Right lobe of liver (tissue), 6 donors: ENCODE results near the gene RERE. TPM values are rescaled to one million over a fixed set of nuclear protein-coding genes. Genes with fewer than 3 reads are reported as not detected.

Source experiments
- ATAC-seq, 4 donors: fragments of 200-7000 bp; cut with Tn5 transposase; one replicate each; pipeline ENCODE4 v1.9.1; 2020; ENCODE audit warnings: mild to moderate bottlenecking in 4 of 4, moderate library complexity in 4 of 4
- DNase-seq, 3 donors: peaks; one replicate each; pipeline ENCODE4 v3.0.0-alpha.2; 2020
- H3K27ac ChIP-seq, 3 donors: fragments of 200-600 bp; one replicate each; pipeline ENCODE4 v1.8.0; 2022
- H3K27me3 ChIP-seq, 2 donors: fragments of 200-600 bp; one replicate each; pipeline ENCODE4 v1.8.0; 2022
- H3K36me3 ChIP-seq, 4 donors: fragments of 200-600 bp; sonication (generic) in 1 of 4; one replicate each; pipeline versions ENCODE4 v1.5.1 to v1.8.0; 2017 to 2022; ENCODE audit warnings: control low read depth in 1 of 4
- H3K4me1 ChIP-seq, 4 donors: fragments of 200-600 bp; sonication (generic) in 1 of 4; one replicate each; pipeline versions ENCODE4 v1.5.1 to v1.8.0; 2017 to 2022; ENCODE audit warnings: control low read depth in 1 of 4
- H3K4me3 ChIP-seq, 3 donors: fragments of 200-600 bp; one replicate each; pipeline ENCODE4 v1.8.0; 2022
- H3K9me3 ChIP-seq, 4 donors: fragments of 200-600 bp; sonication (generic) in 1 of 4; one replicate each; pipeline versions ENCODE4 v1.5.1 to v1.8.0; 2017 to 2022; ENCODE audit warnings: control low read depth in 1 of 4
- POLR2A ChIP-seq: fragments of 450-650 bp; IDR thresholded peaks from one replicate; pipeline ENCODE4 v1.6.1; 2017; ENCODE audit warnings: antibody characterized with exemption, mild to moderate bottlenecking
- WGBS: methylation state at CpG from one replicate; pipeline ENCODE4 v1.1.6; 2018; ENCODE audit warnings: low coverage, low lambda C conversion rate; ENCODE audit not compliant: insufficient coverage; ENCODE audit errors: missing lambda C conversion rate; 5-methylcytosine and 5-hydroxymethylcytosine counted together
- intact Hi-C, 2 donors: fragments of 100-400 bp; cut with DNase I; formaldehyde crosslinking; loops; one replicate each; pipeline versions ENCODE4 v1.11.2 to v1.14.1; 2022
- total RNA-seq, 6 experiments: library from RNA; depleted of rRNA in 2 of 6; stranded (reverse); fragments of >200 nt in 2 of 6; fragmentation: NEBNext Ultra II Directional in 3 of 6; extraction: Animal tissue kit (Norgen Biotek cat#: 25700) in 3 of 6; gene quantifications; one replicate each; pipeline versions ENCODE4 v1.1.0 to v1.2.4, GENCODE V29; 2016 to 2023
- TF ChIP-seq, protein P1 (sequence below), 4 donors: fragments of 200-600 bp in 3 of 4; fragments of 450-650 bp in 1 of 4; IDR thresholded peaks; one replicate each; pipeline versions ENCODE4 v1.5.1 to v1.8.0; 2016 to 2022; ENCODE audit warnings: antibody characterized with exemption in 4 of 4, mild to moderate bottlenecking in 2 of 4
- donor health status: DM: no; HTN: yes; CAD: no.
- donor health status: DM: no; HTN: no; CAD: no.
- donor health status: DM: no; HTN: no; CAD: no.
- donor health status: DM: no; HTN: yes; CAD: no.
- donor health status: DM: no; HTN: yes; CAD: no.

Gene RERE
- total RNA-seq, 6 experiments from 2014 or later: 17.5 to 38.4 (median 25.0) TPM

GRCh38 chr1:8404460-8405370, 412.7 kb downstream of the RERE start:
- no peak overlapping the region for H3K4me3 ChIP-seq
- no peak for DNase-seq
- WGBS: 80% methylated on average over 7 of the region's 10 CpGs
- TF ChIP-seq, protein P1, sequence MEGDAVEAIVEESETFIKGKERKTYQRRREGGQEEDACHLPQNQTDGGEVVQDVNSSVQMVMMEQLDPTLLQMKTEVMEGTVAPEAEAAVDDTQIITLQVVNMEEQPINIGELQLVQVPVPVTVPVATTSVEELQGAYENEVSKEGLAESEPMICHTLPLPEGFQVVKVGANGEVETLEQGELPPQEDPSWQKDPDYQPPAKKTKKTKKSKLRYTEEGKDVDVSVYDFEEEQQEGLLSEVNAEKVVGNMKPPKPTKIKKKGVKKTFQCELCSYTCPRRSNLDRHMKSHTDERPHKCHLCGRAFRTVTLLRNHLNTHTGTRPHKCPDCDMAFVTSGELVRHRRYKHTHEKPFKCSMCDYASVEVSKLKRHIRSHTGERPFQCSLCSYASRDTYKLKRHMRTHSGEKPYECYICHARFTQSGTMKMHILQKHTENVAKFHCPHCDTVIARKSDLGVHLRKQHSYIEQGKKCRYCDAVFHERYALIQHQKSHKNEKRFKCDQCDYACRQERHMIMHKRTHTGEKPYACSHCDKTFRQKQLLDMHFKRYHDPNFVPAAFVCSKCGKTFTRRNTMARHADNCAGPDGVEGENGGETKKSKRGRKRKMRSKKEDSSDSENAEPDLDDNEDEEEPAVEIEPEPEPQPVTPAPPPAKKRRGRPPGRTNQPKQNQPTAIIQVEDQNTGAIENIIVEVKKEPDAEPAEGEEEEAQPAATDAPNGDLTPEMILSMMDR (IDR thresholded peaks at IDR 0.05): no peak
- no peak for TF ChIP-seq POLR2A
- H3K27me3 ChIP-seq: no peaks in the 10 kb centered on the region
- peaks cover 0 to 19% (median 10%) of the 10 kb centered on the region in 4 donors for H3K36me3 ChIP-seq
- no peak overlapping the region for H3K27ac ChIP-seq
- H3K9me3 ChIP-seq: no peaks in the 10 kb centered on the region
- intact Hi-C loops: no loop called here
- H3K4me1 ChIP-seq: peaks cover 1 to 28% (median 21%) of the 10 kb centered on the region in 4 donors
- no peak for ATAC-seq

GRCh38 chr1:8402109-8402710, 415.2 kb downstream of the RERE start:
- intact Hi-C loops: no loop called here
- Histone ChIP-seq H3K9me3 (no peaks in the 10 kb centered on the region), H3K36me3 (peaks cover 0 to 18% (median 10%) of the 10 kb centered on the region in 4 donors), H3K27me3 (no peaks in the 10 kb centered on the region), H3K27ac (no peak overlapping the region), H3K4me1 (peaks cover 1 to 10% (median 8%) of the 10 kb centered on the region in 4 donors), H3K4me3 (no peak overlapping the region)
- no peak for DNase-seq
- whole genome bisulfite sequencing: 91% methylated on average over 12 of the region's 13 CpGs
- no peak for ATAC-seq
- TF ChIP-seq, protein P1 (IDR thresholded peaks at IDR 0.05): no peak
- no peak for TF ChIP-seq POLR2A

DNA sequence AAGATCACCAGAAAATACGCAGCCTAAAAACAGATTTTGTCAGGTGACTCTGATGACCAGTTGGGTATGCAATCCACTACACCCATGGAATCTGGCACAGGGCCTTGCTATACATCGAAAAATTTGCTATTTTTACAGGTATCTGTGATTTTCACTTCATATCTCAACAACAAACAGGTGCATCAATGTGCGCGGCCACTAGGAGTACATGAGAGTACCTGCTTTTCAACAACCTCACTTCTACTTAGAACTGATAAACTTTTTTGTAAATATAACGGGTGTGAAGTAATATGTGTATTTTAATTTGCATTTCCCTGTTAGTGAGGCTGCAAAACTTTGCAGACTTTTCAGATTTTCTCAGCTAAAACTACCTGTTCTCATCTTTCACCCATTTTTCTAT, 418.8 kb downstream of the RERE start:
- intact Hi-C loops: no loop called here
- Histone ChIP-seq H3K27me3 (no peaks in the 10 kb centered on the region), H3K36me3 (peaks cover 0 to 13% (median 4%) of the 10 kb centered on the region in 4 donors), H3K27ac (no peak overlapping the region), H3K4me1 (peaks cover 1 to 10% (median 6%) of the 10 kb centered on the region in 4 donors), H3K9me3 (no peaks in the 10 kb centered on the region), H3K4me3 (no peak overlapping the region)
- WGBS: 89% methylated on average over 5 of the region's 5 CpGs
- TF ChIP-seq, protein P1 (IDR thresholded peaks at IDR 0.05): no peak
- TF ChIP-seq POLR2A: no peak
- ATAC-seq: no peak
- no peak for DNase-seq

DNA sequence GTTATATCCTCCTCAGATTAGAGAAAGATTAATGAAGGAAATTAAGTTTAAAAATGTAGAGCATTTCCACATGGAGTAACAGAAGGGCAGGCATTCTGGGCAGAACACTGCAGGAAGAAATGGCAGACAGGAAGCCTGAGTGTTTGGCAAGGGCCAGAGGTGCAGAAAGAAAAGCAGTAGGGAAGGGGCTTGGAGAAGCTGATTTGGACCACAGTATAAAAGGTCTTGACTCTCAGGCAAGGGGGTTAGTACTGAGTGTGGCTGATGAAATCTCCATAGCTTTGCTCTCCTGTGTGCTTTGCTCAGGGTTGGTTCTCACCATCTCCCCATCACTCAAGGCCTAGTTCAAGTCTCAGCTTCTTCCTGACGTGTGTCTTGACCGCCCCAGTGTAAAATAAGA, 419.4 kb downstream of the RERE start:
- intact Hi-C loops: no loop called here
- Histone ChIP-seq H3K36me3 (peaks cover 0 to 13% (median 4%) of the 10 kb centered on the region in 4 donors), H3K4me3 (no peak overlapping the region), H3K27ac (peak overlapping the region in 1 of 3 donors; percentile 10), H3K9me3 (no peaks in the 10 kb centered on the region), H3K27me3 (no peaks in the 10 kb centered on the region), H3K4me1 (peaks cover 1 to 10% (median 6%) of the 10 kb centered on the region in 4 donors)
- TF ChIP-seq POLR2A: no peak
- TF ChIP-seq, protein P1 (IDR thresholded peaks at IDR 0.05): no peak
- ATAC-seq (peak in 1 of 4 donors; percentile 9), DNase-seq (no peak)
- WGBS: 93% methylated on average over 2 of the region's 2 CpGs
